HG02759 (cell line): Measurements from ENCODE around the gene FSTL4.

ENCODE experiments used
- ATAC-seq: cut with Tn5 transposase; IDR thresholded peaks from one replicate; pipeline ENCODE4 v1.9.1; 2021; ENCODE audit warnings: mild to moderate bottlenecking, moderate library complexity; ENCODE audit not compliant: unreplicated experiment

The FSTL4 gene

DNA sequence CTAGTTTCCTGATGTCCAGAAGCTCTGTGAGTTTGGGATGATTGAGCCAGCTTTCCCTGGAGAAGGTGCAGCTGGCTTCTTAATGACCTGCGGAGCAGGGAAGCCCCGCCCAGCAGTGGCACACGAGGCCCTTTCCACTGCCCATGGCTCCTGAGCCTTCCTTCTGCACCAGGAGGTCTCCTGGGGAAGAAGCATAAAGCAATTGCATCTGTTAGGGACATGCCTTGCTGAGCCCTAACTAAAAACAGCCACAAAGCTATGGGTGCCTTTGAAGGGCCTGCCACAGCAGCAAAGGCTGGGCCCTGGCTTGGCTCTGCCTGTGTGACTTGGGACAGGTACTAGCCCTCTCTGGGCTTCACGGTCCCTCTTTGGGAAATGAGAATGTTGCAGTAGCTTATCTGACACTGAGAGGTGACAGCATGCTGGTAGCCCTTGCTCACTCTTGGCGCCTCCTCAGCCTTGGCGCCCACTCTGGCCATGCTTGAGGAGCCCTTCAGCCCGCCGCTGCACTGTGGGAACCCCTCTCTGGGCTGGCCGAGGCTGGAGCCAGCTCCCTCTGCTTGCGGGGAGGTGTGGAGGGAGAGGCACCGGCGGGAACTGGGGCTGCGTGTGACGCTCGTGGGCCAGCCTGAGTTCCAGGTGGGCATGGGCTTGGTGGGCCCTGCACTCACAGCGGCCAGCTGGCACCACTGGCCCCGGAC lies 218.4 kb downstream of the FSTL4 start:
- no peak for ATAC-seq

DNA sequence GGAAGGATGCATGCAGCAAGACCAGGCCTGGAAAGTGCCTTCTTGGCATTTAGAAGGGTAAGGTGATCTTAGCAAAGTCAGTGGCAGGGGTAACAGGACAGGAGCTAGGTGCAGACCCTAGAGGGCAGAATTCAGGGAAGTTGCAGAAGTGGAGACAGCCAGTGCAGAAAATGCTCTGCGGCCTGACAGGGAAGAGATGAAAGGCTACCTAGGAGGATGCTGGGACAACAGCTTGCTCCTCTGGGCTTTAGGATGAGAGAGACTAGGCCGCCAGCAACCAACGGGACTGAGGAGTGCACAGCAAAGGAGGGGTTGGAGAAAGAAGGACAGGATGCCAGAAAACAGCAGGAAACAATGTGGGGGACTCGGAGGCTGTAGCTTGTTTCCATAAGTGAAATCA lies 219.9 kb downstream of the FSTL4 start:
- ATAC-seq, result no peak

- no peak for ATAC-seq
Observed at GRCh38 chr5:133391354-133392136, 220.8 kb downstream of the FSTL4 start.

DNA sequence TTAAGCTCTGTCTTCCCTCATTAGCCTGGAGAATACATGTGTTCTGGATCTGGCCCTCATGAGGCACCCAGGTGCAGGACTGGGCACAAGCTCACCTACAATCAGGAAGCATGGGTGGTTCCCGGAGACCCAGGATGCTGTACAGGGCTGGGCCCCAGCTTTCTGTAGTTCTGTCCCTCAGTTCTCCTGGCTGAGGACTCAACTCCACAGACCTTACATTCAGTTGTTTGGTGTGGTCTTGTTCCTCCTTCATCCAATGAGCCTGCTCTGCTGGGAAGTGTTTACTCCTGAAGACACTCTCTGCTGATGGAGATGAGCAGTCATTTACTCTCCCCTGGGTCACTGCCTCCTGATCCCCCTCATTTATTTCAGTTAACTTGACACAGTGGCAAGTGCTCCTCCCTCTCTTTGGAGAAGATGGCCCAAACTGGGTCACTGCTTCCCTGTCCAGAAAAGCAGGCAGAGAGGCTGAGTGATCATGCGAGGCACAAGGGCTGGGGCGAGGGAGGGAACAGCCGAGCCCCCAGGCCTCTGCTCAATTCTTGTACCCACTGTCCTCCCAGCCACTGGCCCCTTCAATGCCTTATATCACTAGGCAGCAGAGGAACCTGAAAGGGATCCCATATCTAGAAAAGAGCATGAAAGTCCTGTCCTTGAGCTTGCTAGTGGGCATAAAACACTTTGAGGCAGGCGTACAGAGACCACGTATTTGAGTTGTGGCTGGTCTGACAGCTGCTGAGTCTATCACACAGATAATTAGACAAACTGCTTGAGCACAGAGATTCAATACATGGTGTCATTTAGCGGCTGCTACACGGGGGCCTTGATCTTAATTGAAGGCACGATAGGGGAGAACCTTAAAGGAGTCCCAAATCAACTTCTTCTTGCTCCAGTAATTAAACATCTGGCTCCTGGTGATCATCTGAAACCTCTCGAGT lies 221.7 kb downstream of the FSTL4 start:
- ATAC-seq, result no peak

DNA sequence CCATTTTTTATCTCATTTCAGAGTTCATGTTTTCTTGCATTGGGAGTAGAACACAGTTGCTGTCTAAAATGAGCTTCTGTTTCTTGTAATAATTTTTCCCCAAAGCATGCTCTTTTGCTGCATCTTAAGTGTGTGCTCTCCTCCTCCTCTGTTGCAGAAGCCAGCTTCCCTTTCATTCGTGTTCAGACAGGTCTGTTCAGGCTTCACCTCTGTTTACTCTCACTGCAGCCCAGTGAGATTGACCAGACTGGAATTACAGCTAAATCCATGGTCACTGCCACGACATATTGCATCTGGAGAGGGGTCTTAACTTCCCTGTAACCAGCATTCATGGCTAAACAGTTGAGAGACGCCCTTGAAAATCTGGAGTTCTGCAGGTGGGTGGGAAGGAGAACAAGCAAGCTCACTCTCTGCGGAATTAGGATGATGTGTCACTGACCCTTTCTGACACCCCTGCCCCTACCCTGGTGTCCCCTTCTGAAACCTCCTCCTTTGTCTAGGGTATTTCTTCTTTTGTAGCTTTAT lies 223.2 kb downstream of the FSTL4 start:
- no peak for ATAC-seq

GRCh38 chr5:133387621-133388020 lies 224.7 kb downstream of the FSTL4 start:
- no peak for ATAC-seq

- ATAC-seq, result no peak
Observed at GRCh38 chr5:133387091-133387490, 225.2 kb downstream of the FSTL4 start.

DNA sequence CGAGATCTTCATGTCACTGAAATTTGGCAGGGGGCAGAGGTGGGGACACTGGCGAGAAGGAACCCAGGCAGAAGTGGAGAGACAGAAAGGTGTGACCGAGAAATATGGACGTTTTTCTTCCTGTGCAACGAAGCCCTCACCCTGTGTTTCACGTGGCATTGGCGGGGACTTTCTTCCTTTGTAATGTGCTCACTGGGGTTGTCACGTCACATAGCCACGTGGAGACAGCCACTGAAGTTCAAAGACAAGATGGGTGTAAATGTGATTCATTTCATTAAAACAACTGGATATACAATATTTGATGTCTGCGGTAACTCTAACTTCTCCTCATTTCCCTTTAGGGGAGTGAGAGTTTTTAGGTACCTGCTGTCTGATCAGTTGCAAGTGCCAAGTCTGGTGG lies 225.7 kb downstream of the FSTL4 start:
- ATAC-seq, result no peak

DNA sequence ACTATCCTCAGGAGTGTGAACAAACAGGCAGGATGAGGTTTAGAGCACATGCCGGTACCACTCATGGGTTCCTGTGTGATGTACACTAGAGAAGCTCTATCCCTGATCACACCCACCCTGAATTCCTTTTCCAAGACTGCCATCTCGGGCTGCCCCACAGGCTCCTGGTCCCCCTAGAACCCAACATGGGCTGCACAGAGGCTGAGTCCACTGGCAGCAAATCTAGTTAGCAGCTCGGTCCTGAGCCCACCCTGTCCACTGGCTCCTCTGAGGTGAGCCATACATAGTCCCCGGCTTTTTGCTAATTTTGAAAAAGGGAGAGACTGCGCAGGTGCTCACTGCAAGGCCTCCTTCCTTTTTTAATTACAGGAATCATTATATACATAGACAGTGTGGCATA lies 227.0 kb downstream of the FSTL4 start:
- ATAC-seq, result no peak

- ATAC-seq, result no peak
Observed at GRCh38 chr5:133384903-133385302, 227.4 kb downstream of the FSTL4 start.

- no peak for ATAC-seq
Observed at GRCh38 chr5:133384120-133384855, 228.1 kb downstream of the FSTL4 start.

GRCh38 chr5:133383580-133383939 lies 228.8 kb downstream of the FSTL4 start:
- ATAC-seq, result no peak

- no peak for ATAC-seq
Observed at GRCh38 chr5:133382661-133383579, 229.4 kb downstream of the FSTL4 start.

- ATAC-seq, result no peak
Observed at GRCh38 chr5:133381571-133382365, 230.6 kb downstream of the FSTL4 start.

DNA sequence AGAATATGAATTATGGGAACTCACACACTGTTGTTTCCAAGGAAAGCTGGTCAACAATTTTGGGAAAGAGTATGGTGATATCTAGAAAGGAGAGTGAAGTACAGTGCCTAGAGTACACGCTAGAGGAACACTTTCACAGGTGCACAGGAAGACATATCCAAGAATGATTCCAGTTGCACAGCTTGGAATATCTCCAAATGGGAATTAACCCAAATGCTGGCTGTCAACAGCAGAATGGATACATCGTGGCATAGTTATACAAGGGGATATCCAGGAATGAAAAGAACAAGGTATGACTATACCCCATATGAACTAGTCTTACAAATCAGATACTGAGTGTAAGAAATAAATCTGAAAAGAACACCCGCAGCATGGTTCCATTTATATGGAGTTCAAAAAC lies 231.3 kb downstream of the FSTL4 start:
- ATAC-seq, result no peak

DNA sequence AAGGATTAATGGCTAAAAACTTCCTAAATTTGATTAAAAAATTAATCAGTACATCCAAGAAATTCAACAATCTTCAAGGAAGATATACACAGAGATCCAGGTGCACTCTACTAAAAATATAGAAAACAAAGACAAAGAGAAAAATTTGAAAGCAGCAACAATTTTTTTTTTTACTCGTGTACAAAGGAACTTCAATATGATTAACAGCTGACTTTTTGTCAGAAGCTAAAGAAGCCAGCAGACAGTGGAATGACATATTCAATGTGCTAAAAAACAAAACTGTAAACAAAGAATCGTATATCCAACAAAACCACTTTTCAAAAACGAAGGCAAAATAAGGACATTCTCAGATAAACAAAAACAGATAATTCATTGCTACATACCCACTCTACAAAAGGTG lies 234.6 kb downstream of the FSTL4 start:
- ATAC-seq, result no peak

DNA sequence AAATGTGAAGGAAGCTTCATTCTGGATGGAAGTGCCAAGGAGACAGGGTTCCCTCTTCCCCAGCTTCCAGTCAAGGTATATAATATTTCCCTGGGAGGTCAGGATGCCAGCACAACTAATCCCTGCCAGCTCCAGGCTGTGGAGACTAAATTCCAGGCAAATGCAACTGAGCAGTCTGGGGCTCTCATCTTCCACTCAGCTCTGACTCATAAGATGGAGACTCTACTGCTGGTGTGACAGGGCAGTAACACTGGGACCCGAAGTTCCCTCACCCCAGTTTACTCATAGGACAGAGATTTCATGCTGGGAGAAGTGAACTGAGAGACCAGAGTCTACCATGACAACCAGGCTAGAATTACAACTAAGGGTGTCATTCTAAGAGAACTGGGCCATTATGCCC lies 235.4 kb downstream of the FSTL4 start:
- no peak for ATAC-seq

DNA sequence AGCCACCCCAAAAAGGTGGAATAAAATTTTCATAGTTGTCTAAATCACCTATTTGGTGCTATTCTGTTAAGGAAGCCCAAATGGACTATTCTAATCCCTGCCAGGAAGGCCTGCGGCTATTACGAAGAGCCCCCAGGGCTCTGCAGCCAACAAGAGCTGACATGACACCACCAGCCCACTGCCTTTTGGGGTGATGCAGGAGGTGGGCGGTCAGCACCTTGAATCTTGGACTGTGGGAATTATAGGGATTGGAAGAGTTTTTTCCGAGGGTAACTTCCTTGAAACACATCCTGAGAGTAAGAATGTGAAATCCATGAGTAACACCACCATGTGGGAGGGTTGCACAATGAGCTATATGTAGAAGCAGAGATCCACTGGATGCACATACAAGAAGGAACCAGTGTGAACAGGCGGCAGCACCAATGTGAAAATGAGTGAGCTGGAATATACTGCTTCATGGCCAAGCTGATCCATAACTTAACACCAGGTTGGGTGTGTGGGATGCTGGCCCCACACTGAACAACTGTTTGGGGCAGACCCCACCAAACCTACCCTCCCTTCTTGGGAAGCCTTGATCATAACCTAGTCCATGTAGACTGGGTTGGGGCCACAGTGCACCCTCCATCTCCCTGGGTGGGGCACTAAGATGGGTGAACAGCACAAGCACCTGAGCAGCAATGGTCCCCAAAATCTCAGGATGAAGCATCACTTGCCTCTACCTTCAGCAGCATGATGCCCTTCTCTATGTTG lies 239.0 kb downstream of the FSTL4 start:
- no peak for ATAC-seq
